Stomach (tissue), 9 donors: ENCODE measurements around the gene METTL25. TPM values are rescaled to one million over a fixed set of nuclear protein-coding genes. Genes with fewer than 3 reads are reported as not detected.

Experiments used
- DNase-seq, 2 donors: peaks; one replicate each; pipeline versions ENCODE4 v3.0.0 to v3.0.0-alpha.2; 2013 to 2019
- H3K27ac ChIP-seq, 5 donors: fragments of 200-600 bp in 4 of 5; sonication (generic) in 4 of 5; one replicate each; pipeline ENCODE4 v1.5.1; 2013 to 2019; ENCODE audit warnings: mild to moderate bottlenecking in 1 of 5, moderate library complexity in 1 of 5
- H3K27me3 ChIP-seq, 3 donors: fragments of 200-600 bp; sonication (generic); one replicate each; pipeline ENCODE4 v1.5.1; 2017 to 2019; ENCODE audit warnings: mixed run types in 1 of 3
- H3K36me3 ChIP-seq, 4 donors: fragments of 200-600 bp; sonication (generic); 1 replicate in 3 of 4; 2 replicates in 1 of 4; pipeline ENCODE4 v1.5.1; 2016 to 2019
- H3K4me1 ChIP-seq, 4 donors: fragments of 200-600 bp; sonication (generic); one replicate each; pipeline ENCODE4 v1.5.1; 2016 to 2019
- H3K4me3 ChIP-seq, 4 donors: fragments of 200-600 bp; sonication (generic) in 3 of 4; one replicate each; pipeline ENCODE4 v1.5.1; 2016 to 2019; ENCODE audit warnings: mild to moderate bottlenecking in 1 of 4
- H3K9me3 ChIP-seq, 4 donors: fragments of 200-600 bp; sonication (generic); one replicate each; pipeline ENCODE4 v1.5.1; 2016 to 2019
- EP300 ChIP-seq: sonication (generic); formaldehyde crosslinking; IDR thresholded peaks from one replicate; pipeline ENCODE4 v1.6.1; 2017; ENCODE audit warnings: antibody characterized with exemption
- POLR2A ChIP-seq, 4 donors: fragments of 450-650 bp; IDR thresholded peaks; one replicate each; pipeline ENCODE4 v1.6.1; 2016; ENCODE audit warnings: antibody characterized with exemption in 4 of 4, control low read depth in 2 of 4, mild to moderate bottlenecking in 1 of 4, moderate library complexity in 1 of 4
- POLR2AphosphoS5 ChIP-seq, 3 donors: sonication (generic); formaldehyde crosslinking; IDR thresholded peaks; one replicate each; pipeline ENCODE4 v1.6.1; 2016; ENCODE audit warnings: antibody characterized with exemption in 3 of 3
- WGBS, 5 donors: extraction: QIAGEN DNeasy Blood & Tissue Kit in 3 of 5; methylation state at CpG; one replicate each; pipeline versions ENCODE4 v1.1.5 to v1.1.7; 2013 to 2018; 5-methylcytosine and 5-hydroxymethylcytosine counted together
- intact Hi-C: fragments of 100-400 bp; cut with DNase I; formaldehyde crosslinking; loops from one replicate; pipeline ENCODE4 v1.15.1; 2023; ENCODE audit warnings: low total_unique reads
- polyA plus RNA-seq, 3 donors: library from polyadenylated mRNA; stranded (reverse); fragments of 200-250 nt; gene quantifications; one replicate each; pipeline ENCODE4 v1.2.3, GENCODE V29; 2013
- total RNA-seq, 5 donors: library from RNA; depleted of rRNA; stranded (reverse); fragments of >200 nt; gene quantifications; one replicate each; pipeline versions ENCODE4 v1.1.0 to v1.2.3, GENCODE V29; 2014 to 2016
- TF ChIP-seq, protein P1 (sequence below), 7 experiments: fragments of 450-650 bp in 4 of 7; fragments of 200-600 bp in 3 of 7; sonication (generic) in 3 of 7; IDR thresholded peaks; one replicate each; pipeline ENCODE4 v1.5.1; 2016 to 2019; ENCODE audit warnings: antibody characterized with exemption in 7 of 7, control low read depth in 2 of 7, mild to moderate bottlenecking in 1 of 7
- donor health status: healthy with polysubstance abuse.
- donor health status: Bipolar disorder and iron deficiency.
- donor health status: healthy.

The METTL25 gene
- total and polyA plus RNA-seq, 8 donors, result 3.5 to 26.4 (median 10.1) TPM

DNA sequence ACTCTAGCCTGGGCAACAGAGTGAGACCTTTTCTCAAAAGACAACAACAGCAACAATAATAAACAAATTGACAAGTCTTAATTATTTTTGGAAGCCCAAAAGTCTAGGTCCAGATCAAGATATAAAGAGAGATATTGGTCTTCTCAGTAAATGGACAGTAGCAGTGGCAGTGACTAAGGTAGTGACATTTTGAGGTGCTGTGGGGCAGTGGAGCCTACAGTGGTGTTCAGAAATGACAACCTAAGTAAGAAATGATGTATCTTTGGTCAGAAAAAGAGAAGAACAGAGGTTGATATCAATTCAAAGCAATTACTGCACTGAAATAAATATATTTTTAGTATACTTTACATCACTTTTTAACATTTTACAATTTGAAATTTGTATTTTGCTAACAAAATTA is 20.7 kb downstream of the METTL25 start:
- Histone ChIP-seq H3K27me3 (no peaks in the 10 kb centered on the region), H3K9me3 (peaks cover 0 to 14% (median 5%) of the 10 kb centered on the region in 4 donors), H3K4me3 (no peak overlapping the region), H3K4me1 (peaks cover 0 to 2% (median 0%) of the 10 kb centered on the region in 4 donors), H3K27ac (no peak overlapping the region), H3K36me3 (peaks cover 1 to 14% (median 7%) of the 10 kb centered on the region in 4 donors)
- TF ChIP-seq POLR2AphosphoS5 (IDR thresholded peaks at IDR 0.05), result no peak
- TF ChIP-seq, protein P1, sequence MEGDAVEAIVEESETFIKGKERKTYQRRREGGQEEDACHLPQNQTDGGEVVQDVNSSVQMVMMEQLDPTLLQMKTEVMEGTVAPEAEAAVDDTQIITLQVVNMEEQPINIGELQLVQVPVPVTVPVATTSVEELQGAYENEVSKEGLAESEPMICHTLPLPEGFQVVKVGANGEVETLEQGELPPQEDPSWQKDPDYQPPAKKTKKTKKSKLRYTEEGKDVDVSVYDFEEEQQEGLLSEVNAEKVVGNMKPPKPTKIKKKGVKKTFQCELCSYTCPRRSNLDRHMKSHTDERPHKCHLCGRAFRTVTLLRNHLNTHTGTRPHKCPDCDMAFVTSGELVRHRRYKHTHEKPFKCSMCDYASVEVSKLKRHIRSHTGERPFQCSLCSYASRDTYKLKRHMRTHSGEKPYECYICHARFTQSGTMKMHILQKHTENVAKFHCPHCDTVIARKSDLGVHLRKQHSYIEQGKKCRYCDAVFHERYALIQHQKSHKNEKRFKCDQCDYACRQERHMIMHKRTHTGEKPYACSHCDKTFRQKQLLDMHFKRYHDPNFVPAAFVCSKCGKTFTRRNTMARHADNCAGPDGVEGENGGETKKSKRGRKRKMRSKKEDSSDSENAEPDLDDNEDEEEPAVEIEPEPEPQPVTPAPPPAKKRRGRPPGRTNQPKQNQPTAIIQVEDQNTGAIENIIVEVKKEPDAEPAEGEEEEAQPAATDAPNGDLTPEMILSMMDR (IDR thresholded peaks at IDR 0.05), result no peak
- intact Hi-C loops, result no loop called here
- DNase-seq, result no peak

DNA sequence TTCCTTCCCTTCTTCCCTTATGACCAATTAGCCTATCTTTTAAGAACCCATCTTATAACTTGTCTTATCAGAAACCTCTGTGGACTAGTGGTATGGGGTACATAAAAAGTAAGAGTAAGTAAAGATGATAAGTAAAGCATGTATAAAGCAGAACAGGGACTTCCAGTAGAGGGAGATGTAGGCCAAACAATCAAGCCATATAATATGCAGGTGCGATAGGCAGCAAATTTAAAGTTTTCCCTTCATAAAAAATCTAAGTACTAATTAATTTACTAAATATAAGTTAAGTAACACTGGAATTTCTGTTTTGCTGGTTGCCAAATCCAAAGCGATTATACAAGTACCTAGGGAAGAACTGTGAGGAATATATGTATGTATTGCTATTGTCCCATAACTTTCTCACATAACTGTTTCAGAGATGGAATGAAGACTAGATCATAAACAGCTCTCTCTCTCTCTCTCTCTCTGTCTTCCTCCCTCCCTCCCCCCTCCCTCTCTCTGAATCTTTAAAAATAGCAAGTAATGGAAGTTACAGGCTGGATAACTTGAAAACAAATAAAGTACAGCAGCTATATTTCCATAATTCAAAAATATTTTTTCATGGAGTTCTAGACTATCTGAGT is 25.7 kb downstream of the METTL25 start:
- intact Hi-C loops, result no loop called here
- H3K27me3 ChIP-seq, result no peaks in the 10 kb centered on the region
- peaks cover 0 to 13% (median 8%) of the 10 kb centered on the region in 4 donors for H3K36me3 ChIP-seq
- peaks cover 0 to 4% (median 0%) of the 10 kb centered on the region in 4 donors for H3K4me1 ChIP-seq
- H3K4me3 ChIP-seq, result no peak overlapping the region
- no peaks in the 10 kb centered on the region for H3K9me3 ChIP-seq
- no peak overlapping the region for H3K27ac ChIP-seq
- TF ChIP-seq, protein P1 (IDR thresholded peaks at IDR 0.05), result peak in 5 of 7 experiments; percentile 8 to 34 (median 19)
- TF ChIP-seq POLR2AphosphoS5 (IDR thresholded peaks at IDR 0.05), result no peak
- 50 to 76% (median 57%) methylated on average over 2 of the region's 2 CpGs for WGBS, 5 donors
- peak in 1 of 2 donors; percentile 63 for DNase-seq

DNA sequence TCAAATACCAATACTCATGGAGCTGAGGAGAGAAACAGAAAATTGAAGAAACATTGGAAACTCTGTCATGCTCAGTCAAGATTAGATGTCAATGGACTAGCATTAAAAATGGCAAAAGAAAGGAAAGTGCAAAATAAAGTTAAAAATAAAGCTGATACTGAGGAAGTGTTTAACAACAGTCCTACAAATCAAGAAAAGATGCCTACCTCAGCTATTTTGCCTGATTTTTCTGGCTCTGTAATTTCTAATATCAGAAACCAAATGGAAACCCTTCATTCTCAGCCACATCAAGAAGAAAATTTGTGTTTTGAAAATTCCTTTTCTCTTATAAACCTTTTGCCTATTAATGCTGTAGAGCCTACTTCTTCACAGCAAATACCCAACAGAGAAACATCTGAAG is 40.5 kb downstream of the METTL25 start:
- Histone ChIP-seq H3K4me3 (no peak overlapping the region), H3K27me3 (no peaks in the 10 kb centered on the region), H3K9me3 (no peaks in the 10 kb centered on the region), H3K36me3 (peaks cover 0 to 40% (median 28%) of the 10 kb centered on the region in 4 donors), H3K27ac (no peak overlapping the region), H3K4me1 (no peaks in the 10 kb centered on the region)
- TF ChIP-seq POLR2AphosphoS5 (IDR thresholded peaks at IDR 0.05) (no peak), POLR2A (IDR thresholded peaks at IDR 0.05) (no peak), EP300 (no peak)
- TF ChIP-seq, protein P1 (IDR thresholded peaks at IDR 0.05), result no peak
- intact Hi-C loops, result no loop called here
- no peak for DNase-seq

DNA sequence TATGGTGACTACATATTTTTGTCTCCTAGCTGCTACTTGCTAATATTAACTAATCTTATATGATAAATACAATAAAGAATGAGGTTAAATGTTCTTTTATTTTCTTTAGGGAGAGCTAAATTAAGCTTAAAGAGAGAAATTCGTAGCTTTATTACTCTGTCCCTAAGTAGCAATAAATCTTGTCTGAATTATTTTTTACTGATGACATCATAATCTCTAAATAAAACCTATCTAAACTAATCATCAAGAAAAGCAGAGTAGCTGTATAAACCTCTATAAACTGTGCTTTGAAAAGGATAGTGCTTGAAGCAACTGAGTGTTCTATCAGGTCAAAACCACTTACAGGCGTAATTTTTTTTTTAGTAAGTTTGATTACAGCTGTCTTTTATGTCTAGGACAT is 42.5 kb downstream of the METTL25 start:
- TF ChIP-seq POLR2AphosphoS5 (IDR thresholded peaks at IDR 0.05) (no peak), POLR2A (IDR thresholded peaks at IDR 0.05) (no peak), EP300 (no peak)
- TF ChIP-seq, protein P1 (IDR thresholded peaks at IDR 0.05), result no peak
- 78 to 93% (median 83%) methylated on average over 2 of the region's 2 CpGs for WGBS, 5 donors
- intact Hi-C loops, result no loop called here

More for the DNA sequence above, 42.5 kb downstream of the METTL25 start:
- Histone ChIP-seq H3K36me3 (peaks cover 0 to 21% (median 13%) of the 10 kb centered on the region in 4 donors), H3K4me3 (no peak overlapping the region), H3K4me1 (no peaks in the 10 kb centered on the region), H3K9me3 (no peaks in the 10 kb centered on the region), H3K27me3 (no peaks in the 10 kb centered on the region), H3K27ac (no peak overlapping the region)
- DNase-seq, result no peak
